H1 (cell line): ENCODE data around the gene RAET1E. TPM values are rescaled to one million over a fixed set of nuclear protein-coding genes. Genes with fewer than 3 reads are reported as not detected.

Experiments used
- ATF2 ChIP-seq: IDR thresholded peaks from 2 replicates; pipeline ENCODE4 v1.6.1; 2012; ENCODE audit warnings: low read length, inconsistent platforms
- BACH1 ChIP-seq: IDR thresholded peaks from 2 replicates; pipeline ENCODE4 v1.6.1; 2012; ENCODE audit warnings: low read length, improper control_type of control experiment
- CTBP2 ChIP-seq: IDR thresholded peaks from 2 replicates; pipeline ENCODE4 v1.7.0; 2011; ENCODE audit warnings: borderline replicate concordance, mild to moderate bottlenecking, moderate library complexity, mixed read lengths, low read length; ENCODE audit not compliant: insufficient read depth, insufficient read length
- POU5F1 ChIP-seq: IDR thresholded peaks from 2 replicates; pipeline ENCODE4 v1.6.1; 2011; ENCODE audit warnings: low read depth, mild to moderate bottlenecking, low read length, moderate library complexity
- polyA plus RNA-seq, 7 experiments: library from polyadenylated mRNA; depleted of rRNA in 3 of 7; stranded (reverse) in 5 of 7; unstranded in 2 of 7; fragments of >200 nt in 5 of 7; fragments of 200-250 nt in 2 of 7; gene quantifications; 1 replicate in 5 of 7; 2 replicates in 1 of 7; 4 replicates in 1 of 7; pipeline versions ENCODE4 v1.2.1 to v1.2.3, GENCODE V29; 2011 to 2013; ENCODE audit warnings: missing spikeins in 2 of 7, mixed read lengths in 2 of 7
- total RNA-seq: library from RNA; stranded (reverse); fragmentation: NEBNext Ultra II Directional; extraction: Animal tissue kit (Norgen Biotek cat#: 25700); gene quantifications from 2 replicates; pipeline ENCODE4 v1.2.1, GENCODE V29; 2021

RAET1E gene
- total and polyA plus RNA-seq, 2 of the 8 experiments (the other 6 are each of a cell fraction or from before 2014, with no cell fraction given) = not detected

- TF ChIP-seq CTBP2 = no peak
- TF ChIP-seq POU5F1 = no peak
- TF ChIP-seq ATF2 = no peak
- no peak for TF ChIP-seq BACH1
Observed at GRCh38 chr6:149936743-149937142, 38.8 kb upstream of the RAET1E start (continued).
